VCaP (cell line): ENCODE data around the gene DNMT3A.

Experiments
- H3K27ac ChIP-seq: fragments of 450-650 bp; 2 replicates; pipeline ENCODE4 v1.5.1; 2017
- TF ChIP-seq, protein P1 (sequence below): fragments of 450-650 bp; conservative IDR thresholded peaks from 2 replicates; pipeline ENCODE4 v1.5.1; 2017; ENCODE audit warnings: mild to moderate bottlenecking, moderate library complexity

DNMT3A gene

DNA sequence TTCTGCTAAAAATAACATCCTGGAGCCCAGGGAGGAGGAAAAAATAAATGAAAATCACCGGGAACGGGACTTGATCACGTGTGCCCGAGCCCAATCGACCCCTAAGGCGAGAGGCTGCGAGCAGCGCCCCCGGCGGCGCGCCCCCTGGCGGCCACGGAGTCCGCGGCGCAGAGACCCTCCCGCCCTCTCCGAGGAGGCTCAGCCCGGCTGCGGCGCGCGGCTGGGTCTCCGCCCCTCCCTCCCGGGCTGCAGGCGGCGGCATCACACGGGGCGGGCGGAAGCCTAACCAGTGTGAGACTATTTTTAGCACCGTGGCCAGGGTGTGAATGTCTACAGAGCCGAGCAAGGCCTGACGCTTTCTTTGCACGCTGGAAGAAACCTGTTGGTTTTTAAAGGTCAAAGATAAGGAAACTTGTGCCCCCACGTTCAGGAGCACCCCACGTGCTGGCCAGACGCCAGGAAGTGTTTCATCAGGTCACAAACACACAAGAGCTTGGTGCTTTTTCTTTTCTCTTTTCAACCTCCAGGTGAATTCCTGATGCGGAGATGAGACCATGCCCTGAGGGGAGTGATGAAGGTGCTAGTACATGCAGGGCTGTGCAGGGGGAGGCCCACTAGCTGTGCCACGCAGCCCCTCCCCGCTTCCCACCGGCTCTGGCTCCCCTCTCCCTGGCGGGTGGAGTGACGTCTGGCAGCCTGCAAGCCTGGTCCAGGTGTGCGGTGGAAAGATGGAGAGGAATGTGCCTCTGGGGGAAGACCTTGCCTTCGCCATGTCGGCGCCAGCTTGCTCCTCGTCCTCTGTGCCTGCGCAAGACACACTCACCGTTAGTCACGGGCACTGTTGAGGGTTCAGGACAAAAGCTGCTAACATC is 35.3 kb upstream of the DNMT3A start:
- TF ChIP-seq, protein P1, sequence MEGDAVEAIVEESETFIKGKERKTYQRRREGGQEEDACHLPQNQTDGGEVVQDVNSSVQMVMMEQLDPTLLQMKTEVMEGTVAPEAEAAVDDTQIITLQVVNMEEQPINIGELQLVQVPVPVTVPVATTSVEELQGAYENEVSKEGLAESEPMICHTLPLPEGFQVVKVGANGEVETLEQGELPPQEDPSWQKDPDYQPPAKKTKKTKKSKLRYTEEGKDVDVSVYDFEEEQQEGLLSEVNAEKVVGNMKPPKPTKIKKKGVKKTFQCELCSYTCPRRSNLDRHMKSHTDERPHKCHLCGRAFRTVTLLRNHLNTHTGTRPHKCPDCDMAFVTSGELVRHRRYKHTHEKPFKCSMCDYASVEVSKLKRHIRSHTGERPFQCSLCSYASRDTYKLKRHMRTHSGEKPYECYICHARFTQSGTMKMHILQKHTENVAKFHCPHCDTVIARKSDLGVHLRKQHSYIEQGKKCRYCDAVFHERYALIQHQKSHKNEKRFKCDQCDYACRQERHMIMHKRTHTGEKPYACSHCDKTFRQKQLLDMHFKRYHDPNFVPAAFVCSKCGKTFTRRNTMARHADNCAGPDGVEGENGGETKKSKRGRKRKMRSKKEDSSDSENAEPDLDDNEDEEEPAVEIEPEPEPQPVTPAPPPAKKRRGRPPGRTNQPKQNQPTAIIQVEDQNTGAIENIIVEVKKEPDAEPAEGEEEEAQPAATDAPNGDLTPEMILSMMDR: peak; percentile 98
- peak overlapping the region; percentile 68 for H3K27ac ChIP-seq

DNA sequence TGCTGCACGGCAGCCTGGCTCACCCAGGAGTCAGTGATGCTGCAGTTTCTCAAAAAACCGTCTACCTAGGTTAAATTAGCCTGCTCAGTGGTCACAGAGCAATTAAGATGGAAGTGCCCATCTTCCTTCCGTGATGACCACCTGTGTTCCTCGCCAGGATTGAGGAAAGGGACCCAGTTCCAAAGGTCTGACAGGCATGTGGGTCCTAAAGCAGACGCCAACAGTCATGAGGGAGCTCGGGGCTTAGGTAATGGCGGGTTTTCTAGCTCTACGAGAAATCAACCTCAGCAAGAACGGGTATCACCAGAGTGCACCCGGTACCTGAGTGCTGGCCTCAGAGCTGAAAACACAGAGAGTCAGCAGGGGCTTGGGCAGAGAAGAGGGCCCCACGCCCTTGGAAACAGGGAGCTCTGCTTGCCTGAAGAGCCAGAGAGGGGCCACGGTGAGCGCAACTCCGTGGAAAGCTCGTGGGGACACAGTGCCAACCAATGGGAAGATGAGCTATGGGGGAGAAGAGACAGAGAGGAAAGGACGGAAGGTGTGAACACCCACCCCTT is 34.3 kb upstream of the DNMT3A start:
- TF ChIP-seq, protein P1: no peak
- H3K27ac ChIP-seq: peak overlapping the region; percentile 68; the same call in 1 of the 2 replicates

DNA sequence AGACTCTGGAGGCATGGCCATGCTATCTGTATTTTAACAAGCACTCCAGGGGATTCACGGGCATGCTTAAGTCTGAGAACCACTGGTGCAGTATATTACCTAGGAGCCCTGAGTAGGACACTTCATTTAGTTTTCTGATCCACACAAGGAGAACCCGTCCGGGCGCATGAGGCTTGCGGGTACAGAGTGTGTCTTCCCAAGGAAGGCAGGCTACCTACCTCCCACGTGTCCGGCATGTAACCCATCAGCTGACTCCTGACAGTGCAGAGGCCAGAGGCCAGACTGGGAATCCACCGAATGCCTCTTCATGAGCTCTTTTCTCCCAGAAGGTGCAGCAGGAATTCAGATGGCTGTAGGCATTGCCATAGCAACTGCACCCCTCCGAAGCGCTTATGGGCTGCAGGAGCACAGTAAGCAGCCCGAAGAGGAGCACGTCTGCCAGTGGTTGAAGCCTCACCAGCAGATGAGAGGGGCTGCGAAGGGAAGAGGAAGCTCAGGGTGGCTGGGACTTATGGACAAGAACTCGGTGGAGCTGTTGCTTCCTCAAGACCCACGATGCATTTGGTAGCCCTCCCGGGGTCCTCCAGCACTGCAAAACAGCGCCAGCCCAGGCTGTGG is 33.8 kb upstream of the DNMT3A start:
- no peak overlapping the region for H3K27ac ChIP-seq
- TF ChIP-seq, protein P1: no peak

DNA sequence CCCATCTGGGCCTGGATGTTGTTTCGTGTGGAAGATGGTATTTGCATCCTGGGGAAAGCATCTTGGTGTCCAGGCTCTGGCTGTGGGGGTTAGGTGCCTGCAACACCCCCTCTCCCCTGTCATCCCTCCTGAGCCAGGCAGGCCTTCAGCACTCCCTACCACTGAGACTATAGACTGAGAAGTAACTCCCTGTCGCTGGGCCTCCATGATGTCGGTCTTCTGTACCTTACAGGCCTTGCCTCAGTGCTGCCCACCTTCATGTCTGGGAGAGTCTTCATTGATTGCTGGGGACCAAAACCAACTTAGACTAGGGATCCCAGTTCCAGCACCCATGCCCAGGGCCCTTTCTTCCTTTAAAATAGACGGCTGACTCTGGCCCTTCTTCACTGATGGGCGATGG is 33.1 kb upstream of the DNMT3A start:
- H3K27ac ChIP-seq: no peak overlapping the region
- TF ChIP-seq, protein P1: no peak

DNA sequence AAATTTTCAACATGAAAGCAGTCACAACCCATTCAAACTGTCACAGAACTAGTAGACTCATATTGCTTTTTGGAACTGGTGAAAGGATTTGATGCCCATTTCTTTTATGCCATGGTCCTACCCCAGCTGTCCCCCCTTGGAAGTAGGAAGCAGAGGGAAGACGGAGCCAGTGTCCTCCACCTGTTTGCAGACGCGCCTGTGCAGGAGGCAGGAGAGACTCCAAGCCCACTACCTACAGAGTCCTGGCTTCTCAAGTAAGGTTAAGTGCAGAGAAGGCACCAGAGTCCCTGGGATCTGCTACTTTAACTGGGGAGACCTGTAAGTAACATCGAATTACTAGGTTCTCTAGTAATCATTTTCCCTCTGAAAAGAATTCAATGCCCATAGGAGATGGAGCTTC is 32.7 kb upstream of the DNMT3A start:
- no peak overlapping the region for H3K27ac ChIP-seq
- TF ChIP-seq, protein P1: no peak

DNA sequence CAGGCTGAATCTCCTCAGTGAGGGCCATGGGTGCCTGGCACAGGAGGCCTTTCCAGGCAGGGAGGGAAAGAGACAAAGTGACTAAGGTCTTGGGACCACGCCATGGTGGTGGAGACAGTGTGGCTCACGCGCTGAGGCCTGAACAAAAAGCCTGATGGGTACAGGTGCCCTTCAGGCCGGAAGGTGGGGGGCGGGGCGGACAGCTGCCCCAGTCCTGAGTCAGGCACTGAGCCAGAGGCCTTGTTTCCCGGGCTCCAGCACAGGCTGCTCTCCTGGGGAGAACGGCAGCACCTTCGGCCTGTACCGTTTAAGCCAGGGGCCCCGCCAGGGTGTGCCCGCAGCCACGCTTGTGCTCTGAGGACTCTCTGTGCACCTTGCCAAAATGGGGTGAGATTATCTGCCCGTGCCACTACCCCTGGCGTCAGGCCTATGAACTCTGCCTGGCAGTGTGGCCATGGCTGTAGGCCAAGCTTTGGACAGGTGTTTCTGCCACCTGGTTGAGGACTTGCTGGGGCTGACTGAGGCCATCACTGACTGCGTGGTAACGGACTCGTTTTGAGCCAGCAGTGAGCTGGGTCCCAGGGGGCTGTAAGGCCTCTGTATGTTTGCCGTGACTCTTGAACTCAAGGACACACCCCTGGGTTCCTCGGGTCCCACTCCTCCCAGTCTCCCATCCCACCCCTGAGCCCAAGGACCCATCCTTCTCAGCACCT is 31.7 kb upstream of the DNMT3A start:
- H3K27ac ChIP-seq: no peak overlapping the region; the same call in 1 of the 2 replicates

More for the DNA sequence above, 31.7 kb upstream of the DNMT3A start:
- TF ChIP-seq, protein P1: no peak
